Measurements from ENCODE around the gene RPS14.

DNA sequence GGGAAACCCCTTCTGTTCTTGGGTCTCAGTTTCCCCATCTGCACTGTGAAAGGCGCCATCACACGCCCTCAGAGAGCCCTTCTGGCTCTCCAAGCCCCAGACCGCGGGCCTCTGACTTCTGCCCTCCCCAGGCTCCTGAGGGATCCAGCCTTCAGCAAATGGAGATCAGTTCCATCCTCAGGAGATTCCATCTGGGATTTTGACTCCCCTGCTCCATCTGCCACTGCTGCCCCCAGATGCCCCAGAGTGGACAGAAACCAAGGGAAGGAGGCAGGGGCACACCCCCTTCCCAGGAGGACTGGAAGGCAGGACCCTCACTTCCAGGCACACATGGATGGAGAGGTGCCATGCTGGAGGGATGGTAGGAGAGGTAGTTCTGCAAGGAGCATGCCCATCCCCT, 18.7 kb upstream of the RPS14 start:
- TF ChIP-seq, protein P1, sequence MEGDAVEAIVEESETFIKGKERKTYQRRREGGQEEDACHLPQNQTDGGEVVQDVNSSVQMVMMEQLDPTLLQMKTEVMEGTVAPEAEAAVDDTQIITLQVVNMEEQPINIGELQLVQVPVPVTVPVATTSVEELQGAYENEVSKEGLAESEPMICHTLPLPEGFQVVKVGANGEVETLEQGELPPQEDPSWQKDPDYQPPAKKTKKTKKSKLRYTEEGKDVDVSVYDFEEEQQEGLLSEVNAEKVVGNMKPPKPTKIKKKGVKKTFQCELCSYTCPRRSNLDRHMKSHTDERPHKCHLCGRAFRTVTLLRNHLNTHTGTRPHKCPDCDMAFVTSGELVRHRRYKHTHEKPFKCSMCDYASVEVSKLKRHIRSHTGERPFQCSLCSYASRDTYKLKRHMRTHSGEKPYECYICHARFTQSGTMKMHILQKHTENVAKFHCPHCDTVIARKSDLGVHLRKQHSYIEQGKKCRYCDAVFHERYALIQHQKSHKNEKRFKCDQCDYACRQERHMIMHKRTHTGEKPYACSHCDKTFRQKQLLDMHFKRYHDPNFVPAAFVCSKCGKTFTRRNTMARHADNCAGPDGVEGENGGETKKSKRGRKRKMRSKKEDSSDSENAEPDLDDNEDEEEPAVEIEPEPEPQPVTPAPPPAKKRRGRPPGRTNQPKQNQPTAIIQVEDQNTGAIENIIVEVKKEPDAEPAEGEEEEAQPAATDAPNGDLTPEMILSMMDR (optimal IDR thresholded peaks at IDR 0.05 in 1 of 3, IDR thresholded peaks at IDR 0.05 in 1 of 3, conservative IDR thresholded peaks at IDR 0.05 in 1 of 3; ENCODE audit: extremely low read depth in 1 of 3, insufficient read depth in 2 of 3, low read length in 3 of 3) = no peak
- TF ChIP-seq EZH2 (IDR thresholded peaks at IDR 0.05; ENCODE audit: low read length) = no peak
